Fibroblast of the conjunctiva (primary cell): ENCODE results near the gene USP30.
A peak's percentile ranks its signal among the peaks of the same experiment; 100 is the strongest.
"Not testable (repeated sequence)": the region's sequence is repeated elsewhere in the genome, so short reads cannot be mapped to it uniquely, and the experiment has no call there.

Experiments used
- DNase-seq: peaks from one replicate; pipeline ENCODE4 v3.0.0-alpha.2; 2010; ENCODE audit warnings: low read depth

USP30 gene, protein sequence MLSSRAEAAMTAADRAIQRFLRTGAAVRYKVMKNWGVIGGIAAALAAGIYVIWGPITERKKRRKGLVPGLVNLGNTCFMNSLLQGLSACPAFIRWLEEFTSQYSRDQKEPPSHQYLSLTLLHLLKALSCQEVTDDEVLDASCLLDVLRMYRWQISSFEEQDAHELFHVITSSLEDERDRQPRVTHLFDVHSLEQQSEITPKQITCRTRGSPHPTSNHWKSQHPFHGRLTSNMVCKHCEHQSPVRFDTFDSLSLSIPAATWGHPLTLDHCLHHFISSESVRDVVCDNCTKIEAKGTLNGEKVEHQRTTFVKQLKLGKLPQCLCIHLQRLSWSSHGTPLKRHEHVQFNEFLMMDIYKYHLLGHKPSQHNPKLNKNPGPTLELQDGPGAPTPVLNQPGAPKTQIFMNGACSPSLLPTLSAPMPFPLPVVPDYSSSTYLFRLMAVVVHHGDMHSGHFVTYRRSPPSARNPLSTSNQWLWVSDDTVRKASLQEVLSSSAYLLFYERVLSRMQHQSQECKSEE

DNA sequence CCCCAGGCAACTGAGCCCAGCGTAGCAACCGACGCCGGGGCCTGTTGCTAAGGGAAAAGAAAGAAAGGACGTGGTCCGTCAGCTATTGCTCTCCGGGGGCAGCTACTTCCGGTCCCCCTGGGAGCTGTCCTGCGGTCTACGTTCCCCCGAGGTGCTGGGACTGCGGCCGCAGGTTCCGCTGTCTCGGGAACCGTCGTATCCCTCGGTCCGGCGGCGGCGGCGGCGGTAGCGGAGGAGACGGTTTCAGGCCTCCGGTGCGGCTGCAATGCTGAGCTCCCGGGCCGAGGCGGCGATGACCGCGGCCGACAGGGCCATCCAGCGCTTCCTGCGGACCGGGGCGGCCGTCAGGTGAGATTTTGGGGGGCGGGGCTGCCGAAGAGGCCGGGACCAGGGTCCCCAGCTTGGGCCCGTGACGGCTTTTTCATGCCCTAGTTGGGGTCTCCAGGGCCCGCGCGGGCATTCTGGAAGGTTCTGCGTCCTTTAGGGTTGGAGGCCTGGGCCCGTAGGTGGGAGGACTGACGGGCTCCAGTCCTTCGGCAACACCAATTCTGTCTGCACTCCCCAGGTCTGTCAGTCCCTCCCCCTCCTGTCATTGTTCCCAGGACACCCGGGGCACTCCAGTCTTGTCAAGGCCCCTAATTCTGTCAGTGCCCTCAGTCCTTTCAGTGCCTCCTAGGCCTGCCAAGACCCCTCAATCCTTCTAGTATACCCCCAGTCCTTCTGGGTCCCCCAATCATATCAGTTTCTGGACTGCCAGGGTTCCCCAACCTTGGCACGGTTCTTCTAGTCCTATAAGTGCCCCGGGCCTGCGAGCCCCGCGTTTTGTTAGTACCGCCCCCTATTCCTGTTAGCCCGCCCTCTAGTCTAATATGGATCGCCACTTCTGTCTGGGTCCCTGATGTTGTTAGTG is at the start of gene USP30:
Gene USP30 (plus strand): TSS at position 163 of the 910 bp plus-strand sequence. CDS start 103 bp downstream, at position 266.
- DNase-seq, result peak; percentile 63

DNA sequence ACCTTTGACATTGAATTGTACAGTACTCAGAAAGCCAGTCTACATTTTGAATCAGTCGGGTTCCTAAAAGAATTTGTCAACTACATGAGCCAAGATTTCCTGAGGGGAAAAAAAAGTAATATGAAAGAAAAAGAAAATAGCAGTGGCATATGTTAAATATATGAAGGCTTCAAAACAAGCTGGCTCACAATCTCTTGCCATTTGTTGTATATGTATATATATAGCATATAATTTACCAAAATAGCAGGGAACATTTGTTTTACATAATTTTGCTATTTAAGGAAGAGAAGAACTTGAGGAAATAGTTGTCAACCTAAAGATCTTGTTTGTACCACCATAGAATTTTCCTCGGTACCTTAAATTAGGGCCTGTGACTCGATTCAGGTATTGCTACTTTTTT is 48.4 kb upstream of the USP30 start:
- DNase-seq, result no peak

DNA sequence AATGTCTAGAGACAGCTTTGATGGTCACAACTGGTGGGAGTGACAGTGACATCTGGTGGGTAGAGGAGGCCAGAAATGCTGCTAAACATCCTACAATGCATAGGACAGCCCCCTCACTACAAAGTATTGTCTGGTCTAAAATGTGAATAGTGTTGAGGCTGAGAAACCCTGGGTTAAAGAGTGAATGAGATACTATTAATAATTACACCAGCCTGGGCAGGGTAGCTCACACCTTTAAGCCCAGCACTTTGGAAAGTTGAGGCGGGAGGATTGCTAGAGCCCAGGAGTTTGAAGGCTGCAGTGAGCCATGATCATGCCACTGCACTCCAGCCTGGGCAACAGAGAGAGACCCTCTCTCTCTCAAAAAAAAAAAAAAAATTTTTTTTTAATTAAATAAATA is 42.6 kb upstream of the USP30 start:
- DNase-seq, result no peak

DNA sequence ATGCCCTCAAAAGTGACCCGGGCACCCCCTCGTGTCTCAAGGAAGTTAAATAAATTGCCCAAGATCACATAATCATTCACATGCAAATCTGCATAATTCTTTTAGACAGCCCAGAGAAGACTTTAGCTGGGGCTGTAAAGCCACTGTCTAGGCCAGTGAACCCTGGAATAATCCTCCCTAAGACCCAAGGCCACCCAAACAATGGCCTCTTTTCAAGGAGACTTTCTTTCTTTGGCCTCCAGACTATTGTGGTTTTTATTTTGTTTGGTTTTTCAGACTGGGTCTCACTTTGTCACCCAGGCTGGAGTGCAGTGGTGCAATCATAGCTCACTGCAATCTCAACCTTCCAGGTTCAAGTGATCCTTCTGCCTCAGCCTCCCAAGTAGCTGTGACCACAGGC is 42.1 kb upstream of the USP30 start:
- DNase-seq, result no peak

DNA sequence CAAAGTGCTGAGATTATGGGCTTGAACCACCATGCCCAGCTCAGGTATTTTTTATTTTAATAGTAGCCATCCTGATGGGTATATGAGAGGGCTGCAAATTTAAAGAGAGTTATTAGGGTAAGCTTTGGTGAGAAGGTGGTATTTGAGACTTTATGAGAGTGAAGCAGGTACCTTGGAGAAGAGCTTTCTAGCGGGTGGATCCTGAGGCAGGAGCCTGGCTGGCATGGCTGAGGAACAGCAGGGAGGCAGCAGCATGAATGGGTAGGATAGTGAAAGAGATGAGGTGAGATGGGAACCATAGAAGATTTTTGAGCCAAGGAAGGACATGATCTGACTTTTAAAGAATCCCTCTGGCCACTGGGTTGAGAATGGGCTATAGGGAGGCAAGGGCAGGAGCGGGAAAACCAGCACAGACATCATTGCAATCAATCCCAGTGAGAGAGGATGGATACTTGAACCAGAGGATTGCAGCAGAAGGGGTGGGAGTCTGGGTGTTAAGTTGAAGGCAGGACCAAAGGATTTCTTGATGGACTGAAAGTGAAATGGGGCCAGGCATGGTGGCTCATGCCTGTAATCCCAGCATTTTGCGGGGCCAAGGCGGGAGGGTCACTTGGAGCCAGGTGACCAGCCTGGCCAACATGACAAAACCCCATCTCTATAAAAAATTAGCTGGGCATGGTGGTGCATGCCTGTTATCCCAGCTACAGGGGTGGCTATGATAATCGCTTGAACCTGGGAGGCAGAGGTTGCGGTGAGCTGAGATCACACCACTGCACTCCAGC is 37.2 kb upstream of the USP30 start:
- DNase-seq, result no peak

DNA sequence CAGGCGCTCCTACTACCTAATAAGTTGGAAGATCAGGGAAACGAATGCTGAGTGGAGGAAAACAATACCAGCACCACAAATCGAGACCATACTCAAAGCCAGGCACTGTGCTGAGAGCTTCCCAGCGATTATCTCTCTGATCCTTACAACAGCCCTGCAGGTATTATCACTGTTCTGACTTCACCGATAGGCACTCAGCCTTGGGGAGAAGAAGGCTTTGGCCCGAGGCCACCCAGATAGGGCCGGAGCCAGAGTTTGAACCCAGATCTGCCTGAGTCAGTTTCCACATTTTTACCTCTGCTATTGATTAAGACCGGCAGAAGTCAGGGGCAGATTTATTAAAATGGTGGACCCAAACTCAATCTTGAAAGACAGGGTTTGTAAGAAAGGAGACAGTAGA is 36.4 kb upstream of the USP30 start:
- no peak for DNase-seq

DNA sequence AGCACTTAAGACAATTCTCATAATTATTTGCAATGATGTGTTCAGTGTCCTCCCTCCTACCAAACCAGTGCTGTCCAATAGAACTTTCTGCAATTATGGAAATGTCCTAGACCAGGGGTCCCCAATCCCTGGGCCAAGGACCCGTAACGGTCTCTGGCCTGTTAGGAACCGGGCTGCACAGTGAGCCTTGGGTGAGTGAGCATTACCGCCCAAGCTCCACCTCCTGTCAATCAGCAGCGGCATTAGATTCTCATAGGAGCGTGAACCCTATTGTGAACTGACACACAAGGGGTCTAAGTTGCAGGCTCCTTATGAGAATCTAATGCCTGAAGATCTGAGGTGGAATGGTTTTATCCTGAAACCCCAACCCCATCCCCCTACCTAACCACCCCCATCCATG is 35.4 kb upstream of the USP30 start:
- no peak for DNase-seq

DNA sequence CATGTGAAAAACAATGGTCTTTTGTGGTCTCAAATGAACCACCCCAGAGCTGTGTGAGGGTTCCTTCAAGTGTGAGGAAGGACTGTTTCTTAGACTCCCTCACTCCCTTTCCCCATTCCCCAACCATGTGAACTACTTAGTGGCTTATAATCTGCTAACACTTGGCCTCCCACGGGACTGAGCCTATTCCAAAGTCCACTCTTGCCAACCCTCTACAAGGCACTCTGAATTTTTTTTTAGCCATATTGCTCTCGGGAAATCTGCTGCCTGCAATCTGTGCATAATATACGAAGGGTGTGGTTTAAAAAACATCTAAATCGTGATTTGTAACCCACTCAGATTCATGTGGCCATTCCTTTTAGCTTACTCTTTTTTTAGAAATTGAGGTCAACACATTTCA is 34.1 kb upstream of the USP30 start:
- DNase-seq, result no peak

DNA sequence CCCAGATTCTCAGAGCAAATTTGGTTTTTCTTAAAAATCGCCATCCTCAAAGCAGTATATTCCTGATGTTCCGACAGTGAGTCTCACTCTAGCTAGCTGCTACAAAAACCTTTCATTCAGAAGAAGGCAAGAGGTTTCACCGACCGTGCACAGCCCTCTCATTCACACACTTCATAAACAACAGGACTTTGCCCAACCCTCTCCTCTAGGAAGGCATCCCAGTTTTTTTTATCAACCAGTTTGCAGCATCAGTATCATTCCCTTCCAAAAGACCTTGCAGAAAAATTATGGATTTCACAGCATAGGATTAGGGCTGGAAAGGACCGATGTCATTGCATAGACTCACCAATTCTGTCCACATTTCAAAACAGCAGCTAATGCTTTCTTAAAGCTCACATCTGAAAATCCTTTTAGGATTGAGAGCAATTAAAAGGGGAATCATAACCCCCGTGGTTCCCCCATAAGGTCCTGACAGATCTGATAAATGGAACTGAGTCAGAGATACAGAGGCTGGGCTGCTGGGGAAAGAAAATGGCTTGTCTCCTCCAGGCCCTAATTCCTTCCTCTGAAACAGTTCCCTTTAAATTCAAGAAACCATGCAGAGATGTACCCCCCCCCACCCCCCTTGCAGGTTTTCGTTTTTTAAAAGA is 32.1 kb upstream of the USP30 start:
- no peak for DNase-seq

DNA sequence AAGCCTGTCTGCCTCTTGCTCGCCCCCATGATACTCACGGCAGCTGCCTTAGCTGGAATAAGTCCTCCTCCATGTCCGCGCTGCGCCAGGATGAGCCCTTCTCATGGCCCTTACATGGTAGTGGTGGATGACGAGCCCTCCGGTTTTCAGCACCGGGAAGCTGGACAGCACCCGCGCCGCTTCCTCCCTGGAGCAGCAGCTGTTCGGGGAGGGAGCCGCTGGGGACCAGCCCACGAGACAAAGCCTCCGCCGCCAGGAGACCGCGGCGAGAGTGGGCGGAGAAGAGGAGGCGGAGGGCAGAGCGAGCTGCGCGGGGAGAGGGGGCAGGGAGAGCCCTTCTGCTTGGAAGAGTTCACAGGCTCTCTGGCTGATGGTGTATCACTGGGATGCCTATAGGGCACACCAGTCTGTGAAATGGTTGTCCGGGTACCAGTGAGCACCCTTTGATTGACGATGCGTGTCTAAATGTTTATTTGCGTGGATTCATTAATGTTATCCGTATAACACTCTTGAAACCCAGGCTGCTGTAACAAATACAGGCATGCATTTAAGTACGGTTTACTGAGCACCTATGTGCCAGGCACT is 31.5 kb upstream of the USP30 start, which contains the start of gene SVOP:
Gene SVOP (minus strand): TSS at position 273 of the 585 bp plus-strand sequence. CDS start 200 bp downstream, at position 73.
- peak; percentile 34 for DNase-seq

DNA sequence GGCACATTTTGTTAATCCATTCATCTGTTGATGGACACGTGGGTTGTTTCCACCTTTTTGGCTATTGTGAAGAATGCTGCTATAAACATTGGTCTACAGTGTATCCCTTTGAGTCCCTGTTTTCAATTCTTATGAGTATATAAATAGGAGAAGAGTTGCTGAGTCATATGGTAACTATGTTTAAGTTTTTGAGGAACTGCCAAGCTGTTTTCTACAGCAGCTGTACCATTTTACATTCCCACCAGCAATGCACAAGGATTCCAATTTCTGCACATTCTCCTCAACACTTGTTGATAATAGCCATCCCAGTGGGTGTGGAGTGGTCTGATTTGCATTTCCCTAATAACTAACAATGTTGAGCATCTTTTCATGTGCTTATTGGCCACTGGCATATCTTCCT is 24.6 kb upstream of the USP30 start:
- no peak for DNase-seq

DNA sequence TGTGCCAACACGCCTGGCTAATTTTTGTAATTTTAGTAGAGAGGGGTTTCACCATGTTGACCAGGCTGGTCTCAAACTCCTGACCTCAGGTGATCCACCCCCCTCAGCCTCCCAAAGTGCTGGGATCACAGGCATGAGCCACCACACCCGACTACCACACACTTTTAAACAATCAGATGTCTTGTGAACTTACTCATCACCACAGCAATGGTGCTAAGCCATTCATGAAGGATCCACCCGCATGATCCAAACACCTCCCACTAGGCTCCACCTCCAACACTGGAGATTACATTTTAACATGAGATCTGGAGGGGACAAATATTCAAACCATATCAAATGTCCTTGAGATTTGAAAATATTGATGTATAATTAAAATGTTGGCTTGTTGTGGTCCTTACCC is 23.8 kb upstream of the USP30 start:
- DNase-seq, result not testable (repeated sequence)

DNA sequence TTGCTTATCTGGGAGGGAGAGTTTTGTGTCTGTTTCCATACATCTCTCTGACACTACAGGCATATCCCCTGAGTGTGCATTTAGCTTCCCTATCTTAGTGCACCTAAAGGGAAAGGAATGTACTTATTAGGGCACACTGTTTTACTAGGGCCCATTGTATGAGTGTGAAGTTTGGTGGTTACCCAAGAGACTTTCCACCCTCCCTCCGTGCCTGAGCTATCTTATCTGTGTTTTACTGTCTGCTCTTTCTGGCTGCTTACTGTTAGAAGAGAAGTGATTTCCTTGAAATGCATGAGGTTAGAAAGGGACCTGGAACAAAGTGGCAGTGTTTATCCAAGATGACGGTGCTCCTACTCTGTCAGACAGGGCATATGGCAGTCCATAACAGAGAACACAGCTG is 23.0 kb upstream of the USP30 start:
- DNase-seq, result no peak

DNA sequence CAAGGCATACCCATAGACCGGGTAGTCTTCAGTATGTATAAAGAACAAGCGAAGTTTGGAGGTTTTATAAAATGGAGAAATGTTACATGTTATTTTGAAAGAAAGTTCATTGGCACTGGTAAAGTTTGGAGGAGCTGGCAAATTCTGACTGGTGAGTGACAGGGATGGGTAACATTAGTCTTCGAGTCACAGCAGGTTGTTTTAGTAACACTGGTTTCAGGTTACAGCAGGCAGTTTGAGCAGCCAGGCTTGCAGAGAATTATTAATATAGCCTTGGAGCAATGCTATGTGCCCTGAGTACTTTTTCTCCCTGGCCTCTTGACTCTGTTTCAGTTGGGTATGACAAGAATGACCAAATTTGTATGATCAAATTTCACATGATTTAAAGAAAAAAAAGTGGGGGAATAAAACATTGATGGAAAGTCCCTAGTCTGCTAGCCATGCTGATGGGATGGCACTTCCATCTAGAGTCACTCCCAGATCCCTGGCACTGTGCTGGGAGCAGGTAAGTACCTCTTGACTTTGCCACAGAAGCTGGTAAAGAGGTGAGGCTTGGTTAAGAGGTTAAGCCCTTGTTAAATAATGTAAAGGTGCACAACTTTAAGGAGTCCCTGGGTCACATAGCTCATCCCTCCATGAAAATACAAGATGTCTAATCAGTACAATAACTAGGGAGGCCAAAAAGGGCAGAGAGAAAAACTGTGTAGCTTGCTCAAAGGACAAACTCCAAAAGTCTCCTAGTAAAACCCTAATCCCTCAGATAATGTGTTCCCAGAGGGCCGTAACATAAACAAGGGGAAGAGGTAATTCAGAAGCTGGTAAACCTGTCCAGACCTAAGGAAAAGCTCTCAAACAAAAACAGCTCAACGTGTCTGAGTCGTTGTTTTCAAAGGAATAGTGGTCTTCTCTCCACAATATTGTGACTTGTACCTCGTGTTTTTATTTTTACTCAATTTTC is 18.9 kb upstream of the USP30 start:
- no peak for DNase-seq

DNA sequence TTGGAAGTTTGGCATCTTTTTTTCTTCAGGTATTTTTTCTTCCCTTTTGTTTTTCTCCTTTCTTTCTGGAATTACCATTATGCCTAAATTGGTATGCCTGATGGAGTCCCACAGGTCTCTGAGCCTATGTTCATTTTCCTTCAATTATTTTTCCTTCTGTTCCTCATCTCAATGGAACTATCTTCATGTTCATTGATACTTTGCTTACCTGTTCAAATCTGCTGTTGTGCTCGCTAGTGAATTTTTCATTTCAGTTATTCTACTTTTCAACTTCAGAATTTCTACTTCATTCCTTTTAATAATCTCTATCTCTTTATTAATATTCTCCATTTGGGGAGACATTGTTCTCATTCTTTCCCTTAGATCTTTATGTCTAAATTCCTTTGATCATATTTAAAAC is 15.4 kb upstream of the USP30 start:
- DNase-seq, result no peak

DNA sequence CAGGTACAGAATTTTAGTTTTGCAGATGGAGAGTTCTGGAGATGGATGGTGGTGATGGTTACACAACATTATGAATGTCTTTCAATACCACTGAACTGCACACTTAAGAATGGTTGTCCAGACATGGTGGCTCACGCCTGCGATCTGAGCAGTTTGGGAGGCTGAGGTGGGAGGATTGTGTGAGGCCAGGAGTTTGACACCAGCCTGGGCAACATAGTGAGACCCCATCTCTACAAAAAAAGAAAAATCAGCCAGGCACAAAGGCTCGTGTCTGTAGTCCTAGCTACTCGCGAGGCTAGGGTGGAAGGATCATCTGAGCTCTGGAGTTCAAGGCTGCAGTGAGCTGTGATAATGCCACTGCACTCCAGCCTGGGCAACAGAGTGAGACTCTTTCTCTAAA is 8.1 kb upstream of the USP30 start:
- no peak for DNase-seq

DNA sequence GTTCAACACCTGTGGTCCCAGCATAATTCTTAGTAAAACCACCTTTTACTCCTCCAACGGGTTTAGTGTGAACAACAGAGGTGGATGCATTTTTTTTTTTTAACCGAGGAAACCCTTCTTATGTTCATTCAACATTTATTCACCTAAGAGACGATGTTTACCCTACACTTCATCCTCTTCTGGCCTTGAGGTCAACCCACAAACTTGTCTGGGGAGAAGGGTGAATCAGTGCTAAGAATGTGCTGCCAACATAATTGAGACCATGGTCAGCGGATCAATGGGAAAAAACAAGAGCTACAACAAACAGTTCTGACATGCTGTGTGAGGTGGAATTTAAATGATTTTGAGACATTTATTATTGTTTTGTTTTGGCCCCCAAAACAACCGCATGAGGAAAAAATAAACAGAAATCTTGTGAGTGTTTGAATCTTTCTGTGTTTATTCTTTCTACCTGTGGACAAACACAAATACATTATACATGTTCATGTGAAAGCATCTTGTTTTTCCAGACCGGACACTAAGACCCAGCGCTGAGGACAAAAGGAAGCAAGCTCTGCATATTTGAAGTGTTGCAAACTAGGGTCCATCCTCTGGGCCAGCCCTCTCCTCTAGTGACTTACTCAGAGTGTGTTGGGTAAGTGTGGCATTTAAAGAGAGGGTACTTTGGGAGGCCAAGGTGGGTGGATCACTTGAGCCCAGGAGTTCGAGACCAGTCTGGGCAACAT is 5.1 kb upstream of the USP30 start:
- DNase-seq, result no peak

DNA sequence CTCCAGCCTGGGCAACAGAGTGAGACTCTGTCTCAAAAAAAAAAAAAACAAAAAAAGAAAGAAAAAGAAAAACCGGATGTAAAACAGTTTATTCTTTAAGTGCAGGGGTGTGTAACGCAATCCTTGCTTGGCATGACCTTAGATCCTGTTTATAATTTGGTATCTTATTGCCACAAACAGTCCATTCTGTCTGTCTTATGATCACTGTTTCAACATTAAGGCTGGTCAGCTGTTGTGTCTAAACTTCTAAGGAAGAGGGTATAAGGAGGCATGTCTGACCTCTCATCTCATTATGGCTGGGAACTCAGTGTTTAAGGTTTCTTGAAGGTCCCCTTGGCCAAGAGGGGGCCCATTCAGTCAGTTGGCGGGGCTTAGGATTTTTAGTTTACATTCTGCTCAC is 3.7 kb upstream of the USP30 start:
- not testable (repeated sequence) for DNase-seq

DNA sequence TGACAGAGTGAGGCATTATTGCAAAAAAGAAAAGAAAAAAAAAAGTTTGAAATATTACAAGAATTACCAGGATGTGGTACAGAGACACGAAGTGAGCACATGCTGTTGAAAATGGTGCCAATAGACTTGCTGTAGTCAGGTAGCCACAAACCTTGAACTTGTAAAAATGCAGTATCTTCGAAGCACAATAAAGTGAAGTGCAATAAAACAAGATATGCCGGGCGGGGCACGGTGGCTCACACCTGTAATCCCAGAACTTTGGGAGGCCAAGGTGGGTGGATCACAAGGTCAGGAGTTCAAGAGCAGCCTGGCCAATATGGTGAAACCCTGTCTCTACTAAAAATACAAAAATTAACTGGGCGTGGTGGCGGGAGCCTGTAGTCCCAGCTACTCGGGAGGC is 2.6 kb upstream of the USP30 start:
- DNase-seq, result not testable (repeated sequence)
